OCI-LY7 (cell line): Measurements from ENCODE around the gene NXN.

ENCODE experiments used
- EZH2phosphoT487 ChIP-seq: fragments of 200-600 bp; sonication (generic); IDR thresholded peaks from 2 replicates; pipeline ENCODE4 v1.6.1; 2018; ENCODE audit warnings: low read depth, borderline replicate concordance, mild to moderate bottlenecking, mixed run types, antibody characterized with exemption, low read length, moderate library complexity, mixed read lengths
- TF ChIP-seq, protein P1 (sequence below): fragments of 200-600 bp; sonication (generic); conservative IDR thresholded peaks from 2 replicates; pipeline ENCODE4 v1.5.1; 2014; ENCODE audit warnings: mild to moderate bottlenecking, antibody characterized with exemption, low read length, moderate library complexity, mixed read lengths

DNA sequence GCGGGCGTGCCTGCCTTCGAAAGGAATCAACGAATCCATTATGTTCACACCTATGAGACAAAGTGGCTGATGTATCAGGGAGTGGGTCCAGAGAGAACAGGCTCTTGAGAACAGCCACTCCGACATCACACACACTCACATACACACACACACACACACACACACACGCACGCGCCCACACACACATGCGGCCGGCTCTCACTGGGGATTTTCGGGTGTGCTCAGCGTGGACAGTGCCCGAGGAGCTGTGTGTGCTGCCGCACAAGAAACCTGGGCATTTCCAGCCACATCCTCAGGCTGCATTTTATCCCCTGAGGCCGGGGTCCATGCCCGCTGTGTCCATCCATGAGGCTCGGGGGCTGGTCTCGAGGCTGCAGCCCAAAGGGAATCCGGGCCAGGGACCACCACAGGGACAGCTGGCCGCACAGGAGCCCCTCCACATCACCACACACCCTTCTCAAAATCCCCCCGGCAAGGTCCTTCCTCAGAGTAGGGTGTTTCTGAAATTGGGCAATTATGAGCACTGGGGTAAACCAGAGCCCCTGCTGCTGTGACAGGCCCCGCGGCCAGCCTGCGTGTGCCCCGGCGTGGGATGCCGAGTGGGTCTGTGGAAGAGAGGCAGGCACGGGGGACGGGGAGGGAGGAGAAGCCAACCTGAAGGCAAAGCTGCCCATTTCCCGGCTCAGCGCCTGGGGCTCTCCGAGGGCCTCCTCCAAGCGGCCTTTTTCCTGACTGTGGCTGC, 172.6 kb downstream of the NXN start:
- TF ChIP-seq, protein P1, sequence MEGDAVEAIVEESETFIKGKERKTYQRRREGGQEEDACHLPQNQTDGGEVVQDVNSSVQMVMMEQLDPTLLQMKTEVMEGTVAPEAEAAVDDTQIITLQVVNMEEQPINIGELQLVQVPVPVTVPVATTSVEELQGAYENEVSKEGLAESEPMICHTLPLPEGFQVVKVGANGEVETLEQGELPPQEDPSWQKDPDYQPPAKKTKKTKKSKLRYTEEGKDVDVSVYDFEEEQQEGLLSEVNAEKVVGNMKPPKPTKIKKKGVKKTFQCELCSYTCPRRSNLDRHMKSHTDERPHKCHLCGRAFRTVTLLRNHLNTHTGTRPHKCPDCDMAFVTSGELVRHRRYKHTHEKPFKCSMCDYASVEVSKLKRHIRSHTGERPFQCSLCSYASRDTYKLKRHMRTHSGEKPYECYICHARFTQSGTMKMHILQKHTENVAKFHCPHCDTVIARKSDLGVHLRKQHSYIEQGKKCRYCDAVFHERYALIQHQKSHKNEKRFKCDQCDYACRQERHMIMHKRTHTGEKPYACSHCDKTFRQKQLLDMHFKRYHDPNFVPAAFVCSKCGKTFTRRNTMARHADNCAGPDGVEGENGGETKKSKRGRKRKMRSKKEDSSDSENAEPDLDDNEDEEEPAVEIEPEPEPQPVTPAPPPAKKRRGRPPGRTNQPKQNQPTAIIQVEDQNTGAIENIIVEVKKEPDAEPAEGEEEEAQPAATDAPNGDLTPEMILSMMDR, result no peak
- no peak for TF ChIP-seq EZH2phosphoT487
